Measurements from ENCODE around the gene CREB5.

Gene CREB5

GRCh38 chr7:28830846-28831245, 418.5 kb downstream of the CREB5 start:
- H3K27ac ChIP-seq, result no peak overlapping the region
- TF ChIP-seq CTCF (conservative IDR thresholded peaks at IDR 0.05), result no peak

- no peak overlapping the region for H3K27ac ChIP-seq
- TF ChIP-seq CTCF (conservative IDR thresholded peaks at IDR 0.05), result no peak
Observed at GRCh38 chr7:28832669-28833068, 420.4 kb downstream of the CREB5 start.

GRCh38 chr7:28835800-28836199, 423.5 kb downstream of the CREB5 start:
- H3K27ac ChIP-seq, result no peak overlapping the region
- no peak for TF ChIP-seq CTCF (conservative IDR thresholded peaks at IDR 0.05)

GRCh38 chr7:28836716-28837115, 424.4 kb downstream of the CREB5 start:
- no peak for TF ChIP-seq CTCF (conservative IDR thresholded peaks at IDR 0.05)
- no peak overlapping the region for H3K27ac ChIP-seq

GRCh38 chr7:28837216-28837615, 424.9 kb downstream of the CREB5 start:
- H3K27ac ChIP-seq, result no peak overlapping the region
- no peak for TF ChIP-seq CTCF (conservative IDR thresholded peaks at IDR 0.05)

- peak; percentile 67 for TF ChIP-seq CTCF (conservative IDR thresholded peaks at IDR 0.05)
Observed at GRCh38 chr7:28840592-28840995, 428.3 kb downstream of the CREB5 start.

GRCh38 chr7:28841766-28842165, 429.4 kb downstream of the CREB5 start:
- no peak overlapping the region for H3K27ac ChIP-seq
- TF ChIP-seq CTCF (conservative IDR thresholded peaks at IDR 0.05), result no peak

More at GRCh38 chr7:28840592-28840995, 428.3 kb downstream of the CREB5 start:
- no peak overlapping the region for H3K27ac ChIP-seq

Data from VCaP (cell line).